Adrenal gland (tissue), 19 donors: ENCODE data around the gene SMCR8. TPM values are rescaled to one million over a fixed set of nuclear protein-coding genes. Genes with fewer than 3 reads are reported as not detected.

Experiments
- DNase-seq, 7 donors: peaks; one replicate each; pipeline ENCODE4 v3.0.0-alpha.2; 2019 to 2020
- H3K27ac ChIP-seq, 5 donors: fragments of 200-600 bp; sonication (generic) in 4 of 5; 1 replicate in 3 of 5; 2 replicates in 2 of 5; pipeline versions ENCODE4 v1.5.1 to v1.8.0; 2016 to 2020; ENCODE audit warnings: mild to moderate bottlenecking in 1 of 5
- H3K27me3 ChIP-seq: fragments of 200-600 bp; 2 replicates; pipeline ENCODE4 v1.8.0; 2021
- H3K36me3 ChIP-seq, 2 donors: fragments of 200-600 bp; replicated peaks in 1 of 2; 1 replicate in 1 of 2; 2 replicates in 1 of 2; pipeline versions ENCODE4 v1.5.1 to v1.8.0; 2018 to 2022
- H3K4me1 ChIP-seq, 2 donors: fragments of 200-600 bp; replicated peaks in 1 of 2; 1 replicate in 1 of 2; 2 replicates in 1 of 2; pipeline versions ENCODE4 v1.5.1 to v1.8.0; 2018 to 2021
- H3K4me3 ChIP-seq, 4 donors: fragments of 200-600 bp; sonication (generic) in 3 of 4; one replicate each; pipeline ENCODE4 v1.5.1; 2016 to 2018
- H3K9me3 ChIP-seq, 3 donors: fragments of 200-600 bp; sonication (generic) in 1 of 3; replicated peaks in 1 of 3; 1 replicate in 2 of 3; 2 replicates in 1 of 3; pipeline versions ENCODE4 v1.5.1 to v1.8.0; 2016 to 2021
- CTCF ChIP-seq, 6 experiments: fragments of 450-650 bp in 4 of 6; fragments of 200-600 bp in 2 of 6; sonication (generic) in 1 of 6; IDR thresholded peaks; 1 replicate in 5 of 6; 2 replicates in 1 of 6; pipeline versions ENCODE4 v1.5.1 to v1.8.0; 2016 to 2021; ENCODE audit warnings: antibody characterized with exemption in 6 of 6, mild to moderate bottlenecking in 2 of 6, moderate library complexity in 1 of 6
- POLR2A ChIP-seq, 2 donors: fragments of 450-650 bp; IDR thresholded peaks; one replicate each; pipeline ENCODE4 v1.6.1; 2017; ENCODE audit warnings: antibody characterized with exemption in 2 of 2, mild to moderate bottlenecking in 2 of 2, moderate library complexity in 1 of 2
- WGBS, 4 donors: extraction: QIAGEN DNeasy Blood & Tissue Kit in 2 of 4; methylation state at CpG; one replicate each; pipeline versions ENCODE4 v1.1.5 to v1.1.7; 2013 to 2017; 5-methylcytosine and 5-hydroxymethylcytosine counted together
- intact Hi-C, 2 donors: fragments of 100-400 bp; cut with DNase I; formaldehyde crosslinking; loops; one replicate each; pipeline versions ENCODE4 v1.14.1 to v1.15.0; 2022 to 2023
- long read RNA-seq, 10 donors: library from polyadenylated mRNA in 3 of 10; unstranded in 2 of 10; stranded (forward) in 1 of 10; transcript quantifications; one replicate each; pipeline ENCODE4 v2.0.0 and lab custom pipeline, GENCODE V29; 2021 to 2026
- polyA plus RNA-seq, 3 donors: library from polyadenylated mRNA; stranded (reverse); fragments of 200-250 nt in 2 of 3; fragments of 350-450 nt in 1 of 3; fragmentation: Illumina TruSeq in 1 of 3; extraction: RNeasy Lipid Tissue Mini Kit (QIAGEN cat#74804) in 1 of 3; gene quantifications; one replicate each; pipeline ENCODE4 v1.2.3, GENCODE V29; 2013 to 2014
- total RNA-seq, 9 donors: library from RNA; depleted of rRNA in 4 of 9; stranded (reverse); fragments of >200 nt in 4 of 9; fragments of 120-200 nt in 1 of 9; fragmentation: NEBNext Ultra II Directional in 1 of 9; extraction: Animal tissue kit (Norgen Biotek cat#: 25700) in 1 of 9; gene quantifications; one replicate each; pipeline versions ENCODE4 v1.1.0 to v1.2.4, GENCODE V29; 2013 to 2023
- donor health status: healthy with polysubstance abuse.
- donor health status: Bipolar disorder and iron deficiency.
- donor health status: DM: yes; HTN: yes; CAD: no.
- donor health status: DM: no; HTN: no; CAD: no.
- donor health status: DM: no; HTN: no; CAD: no.
- donor health status: DM: yes; HTN: yes; CAD: no.

Gene SMCR8
- total RNA-seq (10 to 100 TPM; 11.4 to 21.4 (median 17.8) TPM), polyA plus RNA-seq (10 to 100 TPM in 1 of 3 donors, 1 to 10 TPM in 2; 1.7 to 13.8 (median 4.6) TPM)
- long read RNA-seq, donor 1, full-length matches to known transcripts = 2 of 2 reads
- long read RNA-seq, donor 1, partial matches to known transcripts = 0 of 2 reads
- long read RNA-seq, donor 1, other reads (novel, unspliced or antisense) = 0 of 2 reads
- long read RNA-seq, donor 2, full-length matches to known transcripts = 5 of 10 reads
- long read RNA-seq, donor 2, partial matches to known transcripts = 5 of 10 reads
- long read RNA-seq, donor 2, other reads (novel, unspliced or antisense) = 0 of 10 reads
- long read RNA-seq, donor 3 = 0 reads
- long read RNA-seq, donor 4, full-length matches to known transcripts = 1 of 1 reads
- long read RNA-seq, donor 4, partial matches to known transcripts = 0 of 1 reads
- long read RNA-seq, donor 4, other reads (novel, unspliced or antisense) = 0 of 1 reads
- long read RNA-seq, donor 5, full-length matches to known transcripts = 1 of 4 reads
- long read RNA-seq, donor 5, partial matches to known transcripts = 0 of 4 reads
- long read RNA-seq, donor 5, other reads (novel, unspliced or antisense) = 3 of 4 reads
- long read RNA-seq, donor 6 = 0 reads
- long read RNA-seq, donor 7, full-length matches to known transcripts = 3 of 3 reads
- long read RNA-seq, donor 7, partial matches to known transcripts = 0 of 3 reads
- long read RNA-seq, donor 7, other reads (novel, unspliced or antisense) = 0 of 3 reads
- long read RNA-seq, donor 8, full-length matches to known transcripts = 2 of 13 reads
- long read RNA-seq, donor 8, partial matches to known transcripts = 11 of 13 reads
- long read RNA-seq, donor 8, other reads (novel, unspliced or antisense) = 0 of 13 reads
- long read RNA-seq, donor 9, full-length matches to known transcripts = 1 of 1 reads
- long read RNA-seq, donor 9, partial matches to known transcripts = 0 of 1 reads
- long read RNA-seq, donor 9, other reads (novel, unspliced or antisense) = 0 of 1 reads
- long read RNA-seq, donor 10, full-length matches to known transcripts = 2 of 2 reads
- long read RNA-seq, donor 10, partial matches to known transcripts = 0 of 2 reads
- long read RNA-seq, donor 10, other reads (novel, unspliced or antisense) = 0 of 2 reads

- Histone ChIP-seq H3K27me3 (no peaks in the 10 kb centered on the region), H3K9me3 (no peaks in the 10 kb centered on the region), H3K4me3 (peak within 1 kb of the TSS; percentile 52 to 84 (median 70)), H3K27ac (peak within 1 kb of the TSS; percentile 78 to 95 (median 94)), H3K4me1 (peaks cover 16 to 67% of the 10 kb centered on the region in 2 donors), H3K36me3 (peaks cover 0 to 23% of the 10 kb centered on the region in 2 donors)
- intact Hi-C loops = no loop called here
- DNase-seq = peak; percentile 97 to 99 (median 98)
- TF ChIP-seq POLR2A (IDR thresholded peaks at IDR 0.05) (peak; percentile 54 to 82), CTCF (IDR thresholded peaks at IDR 0.05) (peak in 2 of 6 experiments; percentile 32 to 41)
- WGBS, 4 donors = 0 to 1% (median 0%) methylated on average over 27 to 78 of the region's 78 CpGs
Measured at GRCh38 chr17:18314731-18315561, at the start of gene SMCR8, which contains the start of gene TOP3A. TSS of gene SMCR8 (plus strand) at chr17:18315293. CDS start at chr17:18315790, 497 bp downstream. TSS of gene TOP3A (minus strand) at chr17:18314994. CDS start at chr17:18314778, 216 bp downstream.

GRCh38 chr17:18267366-18267765, 47.7 kb upstream of the SMCR8 start:
- DNase-seq = no peak
- intact Hi-C loops = no loop called here
- TF ChIP-seq POLR2A (IDR thresholded peaks at IDR 0.05) (no peak), CTCF (IDR thresholded peaks at IDR 0.05) (no peak)

GRCh38 chr17:18267927-18268711, 47.0 kb upstream of the SMCR8 start:
- intact Hi-C loops = no loop called here
- Histone ChIP-seq H3K27me3 (no peaks in the 10 kb centered on the region), H3K4me3 (no peak overlapping the region), H3K27ac (peak overlapping the region in 3 of 5 donors; percentile 19 to 72 (median 43)), H3K36me3 (peaks cover 0 to 28% of the 10 kb centered on the region in 2 donors), H3K4me1 (peaks cover under 1 to 5% of the 10 kb centered on the region in 2 donors), H3K9me3 (no peaks in the 10 kb centered on the region)
- 32 to 39% (median 37%) methylated on average over 8 to 14 of the region's 14 CpGs for WGBS, 4 donors
- TF ChIP-seq CTCF (IDR thresholded peaks at IDR 0.05) (no peak), POLR2A (IDR thresholded peaks at IDR 0.05) (peak in 1 of 2 donors; percentile 5)
- peak in 2 of 7 donors; percentile 56 to 57 for DNase-seq

More at GRCh38 chr17:18267366-18267765, 47.7 kb upstream of the SMCR8 start:
- 82 to 95% (median 86%) methylated on average over 6 to 10 of the region's 10 CpGs for WGBS, 4 donors
- Histone ChIP-seq H3K27ac (no peak overlapping the region), H3K36me3 (peaks cover 0 to 31% of the 10 kb centered on the region in 2 donors), H3K4me1 (peaks cover 8 to 13% of the 10 kb centered on the region in 2 donors), H3K27me3 (no peaks in the 10 kb centered on the region), H3K4me3 (no peak overlapping the region), H3K9me3 (no peaks in the 10 kb centered on the region)
